Upper lobe of left lung (tissue), 4 donors: Measurements from ENCODE around the gene SLC25A41.

Experiments used
- POLR2A ChIP-seq, 4 donors: fragments of 450-650 bp; IDR thresholded peaks; one replicate each; pipeline ENCODE4 v1.5.1; 2016 to 2017; ENCODE audit warnings: antibody characterized with exemption in 4 of 4, mild to moderate bottlenecking in 2 of 4
- POLR2AphosphoS5 ChIP-seq, 2 donors: sonication (generic); formaldehyde crosslinking; IDR thresholded peaks; one replicate each; pipeline ENCODE4 v1.5.1; 2017; ENCODE audit warnings: antibody characterized with exemption in 2 of 2
- TF ChIP-seq, protein P1 (sequence below), 6 experiments: fragments of 450-650 bp in 4 of 6; fragments of 200-600 bp in 2 of 6; sonication (generic) in 2 of 6; IDR thresholded peaks; one replicate each; pipeline ENCODE4 v1.5.1; 2016 to 2019; ENCODE audit warnings: antibody characterized with exemption in 6 of 6

DNA sequence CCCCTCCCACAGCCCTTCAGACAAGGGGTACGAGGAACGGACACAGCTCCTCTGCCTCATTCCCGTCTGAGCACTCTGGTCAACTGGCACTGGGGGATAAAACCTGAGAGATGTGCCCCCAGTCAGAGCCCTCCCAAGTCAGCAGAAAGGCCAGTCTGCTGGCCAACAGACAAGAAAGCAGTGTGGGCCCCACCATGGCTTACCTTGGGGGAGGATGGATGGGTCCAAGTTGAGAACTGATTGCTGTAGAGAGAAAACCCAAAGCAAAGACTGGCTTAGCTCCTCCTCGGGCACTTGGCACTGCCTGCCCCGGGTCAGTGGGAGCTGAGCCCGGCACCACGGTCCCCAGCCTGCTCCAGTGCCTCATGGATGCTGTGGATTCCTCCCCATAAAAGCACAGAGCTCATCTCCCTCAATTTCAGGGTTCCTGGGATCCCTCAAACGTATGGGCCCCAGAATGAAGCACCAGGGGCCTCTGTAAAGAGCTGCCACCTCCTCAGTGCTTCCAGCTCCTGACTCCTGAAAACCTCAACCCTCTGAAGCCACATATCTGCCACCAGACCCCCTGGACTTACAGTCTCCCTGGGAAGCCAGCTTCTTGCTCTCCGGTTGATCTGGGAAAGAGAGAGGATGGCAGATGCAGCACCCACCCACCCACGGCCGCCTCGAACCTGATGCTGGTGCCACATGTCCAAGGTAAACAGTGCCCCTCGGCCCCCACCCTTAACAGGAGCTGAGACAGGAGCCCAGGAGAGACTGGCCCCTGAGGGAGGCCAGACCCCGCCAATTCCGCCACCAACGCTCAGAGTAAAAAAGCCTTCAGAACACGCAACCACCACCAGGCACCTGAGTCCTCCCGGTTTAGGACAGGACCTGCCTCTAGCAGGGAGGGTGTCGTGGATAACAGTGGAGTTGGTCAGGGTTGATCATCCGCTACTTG is 12.2 kb downstream of the SLC25A41 start:
- TF ChIP-seq POLR2A (IDR thresholded peaks at IDR 0.05), result no peak
- TF ChIP-seq, protein P1, sequence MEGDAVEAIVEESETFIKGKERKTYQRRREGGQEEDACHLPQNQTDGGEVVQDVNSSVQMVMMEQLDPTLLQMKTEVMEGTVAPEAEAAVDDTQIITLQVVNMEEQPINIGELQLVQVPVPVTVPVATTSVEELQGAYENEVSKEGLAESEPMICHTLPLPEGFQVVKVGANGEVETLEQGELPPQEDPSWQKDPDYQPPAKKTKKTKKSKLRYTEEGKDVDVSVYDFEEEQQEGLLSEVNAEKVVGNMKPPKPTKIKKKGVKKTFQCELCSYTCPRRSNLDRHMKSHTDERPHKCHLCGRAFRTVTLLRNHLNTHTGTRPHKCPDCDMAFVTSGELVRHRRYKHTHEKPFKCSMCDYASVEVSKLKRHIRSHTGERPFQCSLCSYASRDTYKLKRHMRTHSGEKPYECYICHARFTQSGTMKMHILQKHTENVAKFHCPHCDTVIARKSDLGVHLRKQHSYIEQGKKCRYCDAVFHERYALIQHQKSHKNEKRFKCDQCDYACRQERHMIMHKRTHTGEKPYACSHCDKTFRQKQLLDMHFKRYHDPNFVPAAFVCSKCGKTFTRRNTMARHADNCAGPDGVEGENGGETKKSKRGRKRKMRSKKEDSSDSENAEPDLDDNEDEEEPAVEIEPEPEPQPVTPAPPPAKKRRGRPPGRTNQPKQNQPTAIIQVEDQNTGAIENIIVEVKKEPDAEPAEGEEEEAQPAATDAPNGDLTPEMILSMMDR (IDR thresholded peaks at IDR 0.05), result no peak
- no peak for TF ChIP-seq POLR2AphosphoS5 (IDR thresholded peaks at IDR 0.05)
